ENCODE results near the gene RPL15.
A peak's percentile ranks its signal among the peaks of the same experiment; 100 is the strongest.
"Not testable (repeated sequence)": the region's sequence is repeated elsewhere in the genome, so short reads cannot be mapped to it uniquely, and the experiment has no call there.

DNA sequence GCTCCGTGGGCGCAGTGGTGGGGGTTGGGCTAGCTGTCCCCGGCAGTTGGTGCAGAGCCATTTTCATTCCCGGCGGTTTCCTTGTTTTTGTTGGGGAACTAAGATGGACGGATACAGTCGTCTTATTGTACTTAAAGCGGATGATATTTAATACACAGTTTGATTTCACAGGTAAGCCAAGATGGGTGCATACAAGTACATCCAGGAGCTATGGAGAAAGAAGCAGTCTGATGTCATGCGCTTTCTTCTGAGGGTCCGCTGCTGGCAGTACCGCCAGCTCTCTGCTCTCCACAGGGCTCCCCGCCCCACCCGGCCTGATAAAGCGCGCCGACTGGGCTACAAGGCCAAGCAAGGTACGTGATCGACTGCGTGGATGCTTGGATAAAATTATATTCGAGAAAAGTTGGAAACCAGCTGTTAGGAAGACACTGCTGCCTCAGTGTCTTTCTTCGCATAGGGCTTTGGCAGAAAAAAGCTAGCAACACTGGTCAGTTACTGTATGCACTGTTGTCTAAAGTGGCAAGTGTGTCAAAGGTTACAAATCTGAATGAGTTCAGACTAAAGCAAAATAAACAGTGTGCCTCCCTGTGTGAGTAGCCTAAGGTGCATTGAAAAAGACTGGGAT, 859 bp downstream of the RPL15 start:
- TF ChIP-seq CTCF (IDR thresholded peaks at IDR 0.05; ENCODE audit: low read depth, low read length, missing input control); JUND (IDR thresholded peaks at IDR 0.05); REST (IDR thresholded peaks at IDR 0.05); NR2F2 (IDR thresholded peaks at IDR 0.05); TAF1 (conservative IDR thresholded peaks at IDR 0.05); FOXA1 (IDR thresholded peaks at IDR 0.05); SP1 (IDR thresholded peaks at IDR 0.05); YY1 (IDR thresholded peaks at IDR 0.05); GABPA (IDR thresholded peaks at IDR 0.05 in 1 of 2, conservative IDR thresholded peaks at IDR 0.05 in 1 of 2); EGR1 (IDR thresholded peaks at IDR 0.05; ENCODE audit: low read depth in 2 of 2): not testable (repeated sequence)
- TF ChIP-seq, protein P1, sequence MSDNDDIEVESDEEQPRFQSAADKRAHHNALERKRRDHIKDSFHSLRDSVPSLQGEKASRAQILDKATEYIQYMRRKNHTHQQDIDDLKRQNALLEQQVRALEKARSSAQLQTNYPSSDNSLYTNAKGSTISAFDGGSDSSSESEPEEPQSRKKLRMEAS (IDR thresholded peaks at IDR 0.05), result not testable (repeated sequence)
- TF ChIP-seq RAD21 (IDR thresholded peaks at IDR 0.05), result peak in 1 of 2 donors; percentile 11
- TF ChIP-seq, protein P2, sequence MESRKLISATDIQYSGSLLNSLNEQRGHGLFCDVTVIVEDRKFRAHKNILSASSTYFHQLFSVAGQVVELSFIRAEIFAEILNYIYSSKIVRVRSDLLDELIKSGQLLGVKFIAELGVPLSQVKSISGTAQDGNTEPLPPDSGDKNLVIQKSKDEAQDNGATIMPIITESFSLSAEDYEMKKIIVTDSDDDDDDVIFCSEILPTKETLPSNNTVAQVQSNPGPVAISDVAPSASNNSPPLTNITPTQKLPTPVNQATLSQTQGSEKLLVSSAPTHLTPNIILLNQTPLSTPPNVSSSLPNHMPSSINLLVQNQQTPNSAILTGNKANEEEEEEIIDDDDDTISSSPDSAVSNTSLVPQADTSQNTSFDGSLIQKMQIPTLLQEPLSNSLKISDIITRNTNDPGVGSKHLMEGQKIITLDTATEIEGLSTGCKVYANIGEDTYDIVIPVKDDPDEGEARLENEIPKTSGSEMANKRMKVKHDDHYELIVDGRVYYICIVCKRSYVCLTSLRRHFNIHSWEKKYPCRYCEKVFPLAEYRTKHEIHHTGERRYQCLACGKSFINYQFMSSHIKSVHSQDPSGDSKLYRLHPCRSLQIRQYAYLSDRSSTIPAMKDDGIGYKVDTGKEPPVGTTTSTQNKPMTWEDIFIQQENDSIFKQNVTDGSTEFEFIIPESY (IDR thresholded peaks at IDR 0.05), result not testable (repeated sequence)

Measured in liver (tissue), 3 donors.